NCI-H146 treated with DMSO at 0.1 percent for 48 hours (cell line): ENCODE measurements around the gene LHX3.

Experiments
- DNase-seq: peaks from one replicate; lab custom pipeline; 2025; ENCODE audit not compliant: unreplicated experiment; lab: John Stamatoyannopoulos, UW

LHX3 gene

GRCh38 chr9:136228107-136228875, 23.4 kb upstream of the LHX3 start:
- no peak for DNase-seq

GRCh38 chr9:136226680-136227407, 21.9 kb upstream of the LHX3 start:
- DNase-seq = no peak

GRCh38 chr9:136225748-136226679, 21.1 kb upstream of the LHX3 start:
- peak; percentile 5 for DNase-seq

GRCh38 chr9:136225366-136225747, 20.4 kb upstream of the LHX3 start:
- DNase-seq = no peak

- DNase-seq = no peak
These were observed 19.1 kb upstream of the LHX3 start for GRCh38 chr9:136223871-136224640.

- no peak for DNase-seq
These were observed 18.0 kb upstream of the LHX3 start for GRCh38 chr9:136222906-136223285.

GRCh38 chr9:136222166-136222905, 17.4 kb upstream of the LHX3 start:
- DNase-seq = no peak

- DNase-seq = no peak
These were observed 15.2 kb upstream of the LHX3 start for GRCh38 chr9:136220017-136220729.

GRCh38 chr9:136219276-136219675, 14.3 kb upstream of the LHX3 start:
- no peak for DNase-seq

GRCh38 chr9:136218673-136219072, 13.7 kb upstream of the LHX3 start:
- DNase-seq = no peak

GRCh38 chr9:136218271-136218670, 13.3 kb upstream of the LHX3 start:
- no peak for DNase-seq

- DNase-seq = no peak
These were observed 11.8 kb upstream of the LHX3 start for GRCh38 chr9:136216541-136217244.

GRCh38 chr9:136213733-136214132, 8.8 kb upstream of the LHX3 start:
- no peak for DNase-seq

GRCh38 chr9:136212345-136212950, 7.5 kb upstream of the LHX3 start:
- no peak for DNase-seq

- DNase-seq = no peak
These were observed 6.8 kb upstream of the LHX3 start for GRCh38 chr9:136211441-136212344.

- no peak for DNase-seq
These were observed 6.1 kb upstream of the LHX3 start for GRCh38 chr9:136211006-136211405.

- DNase-seq = no peak
These were observed 5.3 kb upstream of the LHX3 start for GRCh38 chr9:136210276-136210675.
